ENCODE measurements around the gene IKBKE.

Gene IKBKE

DNA sequence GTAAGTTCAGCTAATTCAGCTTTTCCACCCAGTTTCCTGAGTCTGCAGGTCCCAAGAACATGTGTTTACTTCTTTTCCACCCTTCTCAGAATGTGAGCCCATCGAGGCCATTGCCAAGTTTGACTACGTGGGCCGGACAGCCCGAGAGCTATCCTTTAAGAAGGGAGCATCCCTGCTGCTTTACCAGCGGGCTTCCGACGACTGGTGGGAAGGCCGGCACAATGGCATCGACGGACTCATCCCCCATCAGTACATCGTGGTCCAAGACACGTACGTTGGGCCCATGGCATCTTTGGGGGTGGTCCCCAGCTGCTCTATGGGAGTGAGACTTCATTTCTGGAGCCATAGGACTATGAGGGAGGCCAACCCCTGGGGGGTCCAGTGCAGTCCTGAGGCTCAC, 17.2 kb upstream of the IKBKE start:
- in situ Hi-C loops (cut with HindIII; ENCODE audit: low sequenced_read_pairs): no loop called here

GRCh38 chr1:206455289-206455665, 15.0 kb upstream of the IKBKE start:
- in situ Hi-C loops (cut with HindIII; ENCODE audit: low sequenced_read_pairs): no loop called here

DNA sequence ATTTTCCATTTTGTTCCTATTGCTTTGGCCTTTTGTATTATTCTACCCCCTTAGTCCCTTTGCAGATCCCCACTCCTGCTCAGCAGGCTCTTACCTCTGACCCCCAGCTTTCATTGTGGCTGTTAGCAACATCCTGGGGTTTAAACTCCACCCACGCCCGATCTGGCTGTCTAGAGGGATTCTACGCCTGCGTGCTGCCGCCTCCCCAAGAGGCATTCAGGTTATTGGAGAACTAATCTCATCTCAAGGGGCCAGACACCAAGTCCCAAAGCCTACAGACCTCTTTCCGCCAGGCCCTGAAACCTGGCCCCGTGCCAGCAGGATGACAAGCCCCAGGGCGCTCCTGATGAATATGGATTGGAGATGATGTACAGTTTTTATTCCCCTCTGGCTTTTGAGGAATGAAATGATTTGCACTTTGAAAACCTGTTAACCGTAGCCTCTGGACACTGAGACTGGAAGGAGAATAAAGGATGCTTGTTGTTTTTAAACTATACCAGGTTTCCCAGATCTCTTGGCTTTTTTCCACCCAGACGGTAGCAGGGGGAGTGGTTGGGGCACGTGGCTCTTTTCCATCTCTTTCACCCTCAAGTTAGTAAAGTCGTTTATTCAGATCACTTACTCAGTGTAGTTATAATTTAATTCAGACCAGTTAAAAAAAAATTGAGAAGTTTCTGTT, 14.5 kb upstream of the IKBKE start:
- in situ Hi-C loops (cut with HindIII; ENCODE audit: low sequenced_read_pairs): no loop called here

- in situ Hi-C loops (cut with HindIII; ENCODE audit: low sequenced_read_pairs): no loop called here
Observed at GRCh38 chr1:206456577-206457370, 13.5 kb upstream of the IKBKE start.

GRCh38 chr1:206457408-206458120, 12.7 kb upstream of the IKBKE start:
- in situ Hi-C loops (cut with HindIII; ENCODE audit: low sequenced_read_pairs): no loop called here

DNA sequence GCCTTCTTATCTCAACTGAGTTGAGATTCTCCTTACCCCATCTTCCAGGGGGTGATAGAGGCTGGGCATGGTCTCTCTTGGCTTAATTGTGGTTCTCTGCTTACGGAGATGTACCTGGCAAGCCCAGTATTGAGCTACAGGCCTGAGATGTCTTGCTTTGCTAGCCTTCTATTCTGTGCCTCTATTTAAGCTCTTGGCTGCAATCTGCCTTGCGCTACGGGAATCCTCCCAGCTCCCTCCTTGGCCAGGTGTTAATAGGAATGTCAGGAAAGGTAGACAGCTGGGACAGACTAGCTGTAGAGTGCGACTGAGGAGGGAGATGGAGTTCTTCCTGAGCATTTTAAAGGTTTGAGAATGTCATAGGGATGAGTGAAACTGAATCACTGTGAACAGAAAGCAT, 10.6 kb upstream of the IKBKE start:
- in situ Hi-C loops (cut with HindIII; ENCODE audit: low sequenced_read_pairs): no loop called here

GRCh38 chr1:206460836-206461426, 9.3 kb upstream of the IKBKE start:
- in situ Hi-C loops (cut with HindIII; ENCODE audit: low sequenced_read_pairs): no loop called here

DNA sequence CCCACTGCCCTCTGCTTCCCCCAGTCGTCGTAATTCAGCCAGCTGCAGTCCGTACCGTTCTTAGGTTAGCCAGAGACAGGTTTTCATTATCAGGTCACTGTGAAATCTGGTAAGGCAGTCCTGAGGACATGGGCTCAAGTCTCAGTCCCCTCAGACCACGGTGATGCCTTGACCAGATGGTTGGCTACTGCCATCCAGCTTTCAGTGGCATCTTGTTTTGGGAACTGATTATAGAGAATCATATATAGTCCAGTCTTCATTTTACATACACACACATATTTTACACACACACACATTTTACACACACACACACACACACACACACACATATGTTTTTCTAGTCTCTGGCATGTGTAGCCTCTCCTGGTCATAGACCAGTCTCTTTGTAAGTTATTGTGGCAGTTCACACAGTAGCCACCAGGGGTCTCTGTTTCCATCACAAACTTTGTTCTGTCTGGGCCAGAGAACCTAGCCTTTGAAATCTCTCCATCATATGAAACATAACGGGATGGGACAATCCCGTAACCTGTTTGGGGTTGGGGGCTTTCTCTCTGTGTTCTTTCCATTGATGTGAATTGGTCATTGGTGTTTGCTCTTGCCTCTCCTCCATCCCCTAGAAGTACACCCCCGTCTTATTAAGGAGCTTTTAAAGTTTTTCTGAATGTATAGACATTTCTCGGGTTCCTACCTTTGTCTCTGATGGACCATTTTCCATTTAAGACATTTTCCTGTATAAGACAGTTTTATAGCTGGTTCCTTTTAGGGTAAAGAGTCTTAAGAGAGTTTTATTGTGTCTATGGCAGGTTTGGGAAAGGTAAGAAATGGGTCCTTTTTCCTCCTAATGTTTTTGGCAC, 8.4 kb upstream of the IKBKE start:
- in situ Hi-C loops (cut with HindIII; ENCODE audit: low sequenced_read_pairs): no loop called here

- in situ Hi-C loops (cut with HindIII; ENCODE audit: low sequenced_read_pairs): no loop called here
Observed at GRCh38 chr1:206463137-206463536, 7.1 kb upstream of the IKBKE start.

DNA sequence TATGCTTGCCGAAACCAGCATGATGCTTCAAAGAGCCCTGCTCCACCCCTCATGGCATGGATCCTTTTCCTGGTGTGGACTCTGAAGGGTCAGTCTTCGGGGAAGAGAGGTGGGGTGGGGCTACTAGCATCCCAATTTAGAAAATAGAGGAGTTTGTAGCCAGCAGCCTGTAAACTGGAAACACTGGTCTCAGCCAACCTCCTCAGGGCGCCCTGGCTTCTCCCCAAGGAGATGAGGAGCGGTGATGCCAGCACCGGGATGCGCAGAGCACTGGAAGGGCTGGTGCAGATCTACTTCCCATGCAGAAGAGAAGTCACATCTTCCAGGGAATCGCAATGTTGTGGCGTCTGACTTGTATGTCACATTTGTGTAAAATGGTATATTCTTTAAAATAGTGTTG, 6.4 kb upstream of the IKBKE start:
- in situ Hi-C loops (cut with HindIII; ENCODE audit: low sequenced_read_pairs): no loop called here

DNA sequence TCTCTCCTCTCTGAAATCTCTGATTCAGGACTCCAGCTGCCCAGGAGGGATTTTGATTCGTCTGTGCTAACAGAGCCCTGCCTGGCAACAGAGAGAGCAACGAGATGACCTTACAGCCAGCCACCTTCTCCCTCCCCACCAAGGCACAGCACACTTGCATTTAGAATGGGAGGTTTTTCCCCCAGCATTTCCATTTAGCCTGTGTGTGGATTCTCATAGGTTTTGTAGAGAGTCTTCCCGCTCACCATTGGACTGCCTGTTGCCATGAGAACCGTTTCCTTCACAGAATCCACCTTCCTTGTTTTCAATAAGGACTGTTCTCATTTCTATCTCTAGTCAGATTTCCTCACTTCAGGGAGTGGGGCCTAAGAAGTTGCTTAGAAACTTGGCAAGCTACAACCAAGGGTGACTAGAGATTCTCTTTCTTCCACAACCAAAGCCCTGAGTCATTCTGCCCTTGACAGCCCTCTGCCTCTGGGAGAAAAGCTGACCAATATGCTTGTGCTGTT, 5.8 kb upstream of the IKBKE start:
- in situ Hi-C loops (cut with HindIII; ENCODE audit: low sequenced_read_pairs): no loop called here

- in situ Hi-C loops (cut with HindIII; ENCODE audit: low sequenced_read_pairs): no loop called here
Observed at GRCh38 chr1:206465951-206466350, 4.3 kb upstream of the IKBKE start.

DNA sequence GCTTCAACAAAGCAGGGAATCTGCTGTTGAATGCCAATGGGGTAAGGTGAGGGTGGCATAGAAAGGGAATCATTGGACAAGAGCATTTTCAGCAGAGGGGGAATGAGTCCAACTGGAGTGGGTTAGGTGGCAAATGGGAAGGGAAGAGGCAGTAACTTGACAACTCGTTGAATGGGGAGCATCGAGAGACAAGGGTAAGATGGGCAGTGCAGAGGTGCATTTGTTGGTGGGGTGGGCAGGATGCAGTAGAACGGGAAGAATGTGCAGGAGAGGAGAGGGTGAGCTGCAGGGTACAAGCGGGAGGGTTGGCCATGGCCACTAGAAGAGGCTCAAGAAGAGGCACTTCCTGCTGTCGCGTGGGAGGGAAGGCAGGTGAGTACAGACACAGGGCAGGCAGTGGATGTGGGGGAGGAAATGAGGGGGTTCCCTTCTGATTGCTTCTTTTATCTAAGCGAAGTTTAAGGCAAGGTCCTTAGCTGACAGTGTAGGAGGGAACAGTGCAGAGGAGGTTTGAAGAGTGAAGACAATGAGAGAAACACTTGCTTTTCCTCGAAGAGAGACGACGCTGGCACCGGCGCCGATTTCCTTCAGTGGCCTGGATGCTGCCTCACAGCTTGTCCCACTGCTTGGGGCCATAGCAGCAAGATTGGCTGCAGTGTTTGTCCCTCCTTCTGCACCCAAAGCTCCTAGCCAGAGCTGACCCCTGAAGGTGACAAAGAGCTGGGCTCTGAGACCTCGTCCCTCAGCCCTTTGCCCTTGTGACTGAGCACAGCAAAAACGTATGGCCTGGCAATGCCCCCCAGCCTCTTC, 3.2 kb upstream of the IKBKE start:
- in situ Hi-C loops (cut with HindIII; ENCODE audit: low sequenced_read_pairs): no loop called here

DNA sequence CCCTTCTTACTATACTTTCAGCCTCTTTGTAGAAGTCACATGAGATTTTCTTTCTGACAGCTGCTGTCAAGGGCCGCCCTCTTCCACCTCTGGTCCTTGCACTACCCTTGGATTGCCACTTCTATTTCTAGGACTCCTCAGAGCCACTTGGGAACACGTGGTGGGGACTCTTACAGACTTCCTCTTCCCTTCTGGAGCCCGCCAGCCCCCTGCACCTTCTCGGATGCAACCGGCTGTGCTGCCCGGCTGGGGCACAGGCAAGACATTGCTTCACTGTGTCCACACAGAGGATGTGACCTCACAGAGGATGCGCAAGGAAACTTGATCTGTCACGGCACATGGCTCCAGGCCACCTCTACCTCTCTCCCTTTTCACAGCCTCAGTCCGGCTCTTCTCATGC, 2.4 kb upstream of the IKBKE start:
- in situ Hi-C loops (cut with HindIII; ENCODE audit: low sequenced_read_pairs): no loop called here

GRCh38 chr1:206468571-206468970, 1.7 kb upstream of the IKBKE start:
- in situ Hi-C loops (cut with HindIII; ENCODE audit: low sequenced_read_pairs): no loop called here

GRCh38 chr1:206469411-206469932, 804 bp upstream of the IKBKE start:
- in situ Hi-C loops (cut with HindIII; ENCODE audit: low sequenced_read_pairs): no loop called here

- in situ Hi-C loops (cut with HindIII; ENCODE audit: low sequenced_read_pairs): no loop called here
Observed at GRCh38 chr1:206470692-206471414, 577 bp downstream of the IKBKE start.

- in situ Hi-C loops (cut with HindIII; ENCODE audit: low sequenced_read_pairs): no loop called here
Observed at GRCh38 chr1:206471415-206471801, 1.1 kb downstream of the IKBKE start.

DNA sequence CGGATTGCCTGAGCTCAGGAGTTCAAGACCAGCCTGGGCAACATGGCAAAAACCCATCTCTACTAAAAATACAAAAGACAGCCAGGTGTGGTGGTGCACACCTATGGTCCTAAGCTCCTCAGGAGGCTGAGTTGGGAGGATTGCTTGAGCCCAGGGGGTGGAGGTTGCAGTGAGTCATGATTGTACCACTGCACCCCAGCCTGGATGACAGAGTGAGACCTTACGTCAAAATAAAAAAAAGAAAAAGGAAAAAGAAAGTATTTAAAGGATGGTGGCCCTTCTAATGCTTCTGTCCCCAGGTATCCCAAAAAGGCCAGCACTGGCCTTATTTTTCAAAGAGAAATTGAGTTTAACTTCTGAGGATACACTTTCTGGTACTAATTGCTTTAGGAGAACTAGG, 1.7 kb downstream of the IKBKE start:
- in situ Hi-C loops (cut with HindIII; ENCODE audit: low sequenced_read_pairs): no loop called here

All from endothelial cell of hepatic sinusoid (primary cell).